ENCODE measurements around the gene HOXC9. TPM values are rescaled to one million over a fixed set of nuclear protein-coding genes. Genes with fewer than 3 reads are reported as not detected.
A peak's percentile ranks its signal among the peaks of the same experiment; 100 is the strongest.

The HOXC9 gene
- total and polyA plus RNA-seq, 3 experiments from 2014 or later = not detected

DNA sequence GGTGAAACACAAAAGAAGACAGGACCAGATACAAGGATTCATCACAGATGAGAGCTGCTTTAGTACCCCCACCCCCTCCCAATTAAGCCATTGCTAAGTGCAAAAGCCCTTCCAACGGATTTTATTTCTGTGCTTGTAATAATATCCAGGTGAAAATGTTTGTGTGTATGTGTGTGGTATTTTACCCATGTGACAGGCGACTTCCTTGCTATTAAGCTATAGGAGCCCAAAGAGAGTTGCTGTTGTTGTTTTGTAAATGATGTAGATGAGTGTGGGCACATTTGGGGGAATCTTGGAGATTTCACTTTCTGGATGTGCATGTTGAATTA is 50.5 kb downstream of the HOXC9 start:
- POLR2A ChIA-PET = no interaction called here
- no peak for DNase-seq
- Mint-ChIP-seq H3K4me1 (peaks cover 32 to 67% (median 42%) of the 10 kb centered on the region in 3 donors), H3K4me3 (peak overlapping the region in 5 of 7 donors; percentile 29 to 61 (median 44)), H3K36me3 (peaks cover 0 to 6% (median 0%) of the 10 kb centered on the region in 3 donors), H3K27me3 (peaks cover 58 to 91% of the 10 kb centered on the region in 2 donors), H3K9me3 (no peaks in the 10 kb centered on the region), H3K27ac (peak overlapping the region in 2 of 8 donors; percentile 1 to 64)
- peaks cover 83% of the 10 kb centered on the region for H3K27me3 ChIP-seq (ENCODE audit: insufficient read depth, low read length, poor library complexity, severe bottlenecking)
- H3K9me3 ChIP-seq (ENCODE audit: low read length) = no peaks in the 10 kb centered on the region
- no peak overlapping the region for H3K27ac ChIP-seq (ENCODE audit: low read depth, low read length)
- H3K4me3 ChIP-seq (ENCODE audit: low read length) = no peak overlapping the region
- no peaks in the 10 kb centered on the region for H3K36me3 ChIP-seq (ENCODE audit: insufficient read depth, low read length)
- CTCF ChIA-PET = interaction anchor here (1.0 to 1.3 kb wide), 2 partner anchors 151 to 154 kb away, joined by 3 read pairs; no protein-coding TSS in a partner anchor
- peaks cover 54% of the 10 kb centered on the region for H3K4me1 ChIP-seq (ENCODE audit: insufficient read depth, low read length)

- no peak for DNase-seq
- H3K36me3 Mint-ChIP-seq = peaks cover 0 to 9% (median 0%) of the 10 kb centered on the region in 3 donors
- ChIA-PET CTCF (interaction anchor here (1.0 to 1.3 kb wide), 2 partner anchors 150 to 153 kb away, joined by 3 read pairs; no protein-coding TSS in a partner anchor), POLR2A (no interaction called here)
- no peaks in the 10 kb centered on the region for H3K36me3 ChIP-seq (ENCODE audit: insufficient read depth, low read length)
- H3K9me3 ChIP-seq (ENCODE audit: low read length) = no peaks in the 10 kb centered on the region
- H3K4me3 Mint-ChIP-seq = peak overlapping the region in 3 of 7 donors; percentile 5 to 44 (median 41)
- peaks cover 76% of the 10 kb centered on the region for H3K27me3 ChIP-seq (ENCODE audit: insufficient read depth, low read length, poor library complexity, severe bottlenecking)
- H3K9me3 Mint-ChIP-seq = no peaks in the 10 kb centered on the region
- peaks cover 32 to 67% (median 50%) of the 10 kb centered on the region in 3 donors for H3K4me1 Mint-ChIP-seq
- H3K27ac Mint-ChIP-seq = peak overlapping the region in 4 of 8 donors; percentile 28 to 47 (median 43)
- no peak overlapping the region for H3K4me3 ChIP-seq (ENCODE audit: low read length)
- peaks cover 54% of the 10 kb centered on the region for H3K4me1 ChIP-seq (ENCODE audit: insufficient read depth, low read length)
- H3K27me3 Mint-ChIP-seq = peaks cover 50 to 90% of the 10 kb centered on the region in 2 donors
- no peak overlapping the region for H3K27ac ChIP-seq (ENCODE audit: low read depth, low read length)
Observed at GRCh38 chr12:54051026-54051842, 51.3 kb downstream of the HOXC9 start.

DNA sequence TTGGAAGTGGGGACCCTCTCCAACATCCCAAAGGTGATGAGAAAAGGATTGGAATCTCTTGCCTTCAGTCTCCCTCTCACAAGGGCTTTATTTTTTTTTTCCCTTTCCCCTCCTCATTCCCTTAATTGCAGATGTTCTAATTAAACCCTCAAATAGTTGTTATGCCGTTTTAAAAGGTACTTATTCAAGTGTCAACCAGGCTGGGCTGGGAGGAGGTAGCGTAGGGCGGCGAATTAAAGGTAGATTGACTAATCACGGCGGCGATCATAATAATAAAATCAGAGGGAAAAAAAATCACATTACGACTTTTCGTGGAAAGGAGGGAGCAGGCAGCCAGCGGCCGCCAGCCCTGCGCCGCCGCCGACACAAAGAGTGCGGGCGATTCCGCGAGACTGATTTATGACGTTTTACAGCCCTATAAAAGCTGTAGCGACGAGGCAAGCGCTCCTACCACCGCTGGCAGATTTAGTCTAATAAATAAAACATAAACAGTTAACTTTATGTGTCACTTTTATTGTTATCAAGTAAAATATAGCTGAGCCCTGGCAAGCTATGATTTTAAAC is 52.0 kb downstream of the HOXC9 start:
- peaks cover 44 to 87% of the 10 kb centered on the region in 2 donors for H3K27me3 Mint-ChIP-seq
- POLR2A ChIA-PET = no interaction called here
- peaks cover 0 to 9% (median 0%) of the 10 kb centered on the region in 3 donors for H3K36me3 Mint-ChIP-seq
- Histone ChIP-seq H3K9me3 (ENCODE audit: low read length) (no peaks in the 10 kb centered on the region), H3K36me3 (ENCODE audit: insufficient read depth, low read length) (no peaks in the 10 kb centered on the region), H3K27ac (ENCODE audit: low read depth, low read length) (no peak overlapping the region), H3K27me3 (ENCODE audit: insufficient read depth, low read length, poor library complexity, severe bottlenecking) (peaks cover 68% of the 10 kb centered on the region), H3K4me1 (ENCODE audit: insufficient read depth, low read length) (peaks cover 48% of the 10 kb centered on the region), H3K4me3 (ENCODE audit: low read length) (no peak overlapping the region)
- peak overlapping the region; percentile 4 to 96 (median 88) for H3K4me3 Mint-ChIP-seq
- H3K9me3 Mint-ChIP-seq = no peaks in the 10 kb centered on the region
- DNase-seq = no peak
- peaks cover 30 to 60% (median 48%) of the 10 kb centered on the region in 3 donors for H3K4me1 Mint-ChIP-seq
- peak overlapping the region in 5 of 8 donors; percentile 6 to 84 (median 82) for H3K27ac Mint-ChIP-seq
- CTCF ChIA-PET = interaction anchor here (1.0 to 3.5 kb wide), 5 partner anchors 16 to 149 kb away, joined by 3 to 19 read pairs (median 4); partner anchors contain the start of gene HOXC5

DNA sequence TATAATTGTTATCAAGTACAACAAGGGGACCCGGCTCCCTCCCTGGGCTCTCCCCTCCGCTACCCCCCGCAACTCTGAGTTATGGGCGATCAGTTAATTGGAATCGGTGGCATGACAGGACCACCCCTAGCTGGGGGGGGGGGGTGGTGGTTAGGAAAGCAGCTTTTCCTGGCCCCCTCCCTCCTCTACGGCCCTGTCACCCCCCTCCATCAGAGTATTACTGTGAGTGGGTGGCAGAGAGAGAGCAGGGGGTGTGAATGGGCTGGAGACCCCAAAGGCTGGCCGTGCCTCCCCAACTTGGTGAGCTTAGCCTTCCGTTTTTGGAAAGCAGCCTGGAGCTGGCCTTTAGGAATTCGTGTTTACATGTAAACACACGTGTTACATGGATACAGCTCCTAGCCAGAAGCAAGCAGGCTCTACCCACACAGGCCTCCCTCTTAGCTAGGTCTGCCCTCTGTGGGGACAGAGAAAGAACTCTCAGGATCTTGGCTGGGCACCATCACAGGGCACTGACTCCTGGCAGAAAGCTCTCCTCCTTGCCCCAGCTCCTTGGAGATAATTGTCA is 52.6 kb downstream of the HOXC9 start:
- H3K4me3 ChIP-seq (ENCODE audit: low read length) = peak overlapping the region; percentile 78
- Mint-ChIP-seq H3K9me3 (no peaks in the 10 kb centered on the region), H3K27me3 (peaks cover 39 to 87% of the 10 kb centered on the region in 2 donors), H3K36me3 (peaks cover 0 to 9% (median 0%) of the 10 kb centered on the region in 3 donors), H3K4me1 (peaks cover 28 to 54% (median 43%) of the 10 kb centered on the region in 3 donors), H3K27ac (peak overlapping the region; percentile 76 to 100 (median 90)), H3K4me3 (peak overlapping the region; percentile 88 to 96 (median 92))
- DNase-seq = no peak
- peaks cover 63% of the 10 kb centered on the region for H3K27me3 ChIP-seq (ENCODE audit: insufficient read depth, low read length, poor library complexity, severe bottlenecking)
- peak overlapping the region; percentile 81 for H3K27ac ChIP-seq (ENCODE audit: low read depth, low read length)
- H3K36me3 ChIP-seq (ENCODE audit: insufficient read depth, low read length) = no peaks in the 10 kb centered on the region
- ChIA-PET CTCF (interaction anchor here (1.0 to 3.5 kb wide), 8 partner anchors 17 to 163 kb away, joined by 3 to 19 read pairs (median 4); partner anchors contain the start of gene HOXC5), POLR2A (interaction anchor here (0.5 to 1.1 kb wide), 2 partner anchors 10 to 30 kb away, joined by 3 read pairs; no protein-coding TSS in a partner anchor)
- peaks cover 43% of the 10 kb centered on the region for H3K4me1 ChIP-seq (ENCODE audit: insufficient read depth, low read length)
- H3K9me3 ChIP-seq (ENCODE audit: low read length) = no peaks in the 10 kb centered on the region

Other genes starting within 250 kb of the HOXC9 start
- not detected for gene CISTR, start 248.2 kb upstream of the HOXC9 start, total RNA-seq
- not detected for gene CISTR, start 248.2 kb upstream of the HOXC9 start, polyA plus RNA-seq
- not detected for gene HOXC13, start 61.3 kb upstream of the HOXC9 start, total RNA-seq
- gene HOXC13, start 61.3 kb upstream of the HOXC9 start, polyA plus RNA-seq = not detected
- gene HOXC12, start 45.3 kb upstream of the HOXC9 start, total RNA-seq = not detected
- not detected for gene HOXC12, start 45.3 kb upstream of the HOXC9 start, polyA plus RNA-seq
- gene HOXC11, start 27.0 kb upstream of the HOXC9 start, total RNA-seq = not detected
- not detected for gene HOXC11, start 27.0 kb upstream of the HOXC9 start, polyA plus RNA-seq
- not detected for gene HOTAIR, start 25.2 kb upstream of the HOXC9 start, total RNA-seq
- not detected for gene HOTAIR, start 25.2 kb upstream of the HOXC9 start, polyA plus RNA-seq
- gene HOXC10, start 15.0 kb upstream of the HOXC9 start, total RNA-seq = not detected
- gene HOXC10, start 15.0 kb upstream of the HOXC9 start, polyA plus RNA-seq = not detected
- not detected for gene HOXC8, start 8.8 kb downstream of the HOXC9 start, total RNA-seq
- not detected for gene HOXC8, start 8.8 kb downstream of the HOXC9 start, polyA plus RNA-seq
- not detected for gene HOXC6, start 28.3 kb downstream of the HOXC9 start, total RNA-seq
- not detected for gene HOXC6, start 28.3 kb downstream of the HOXC9 start, polyA plus RNA-seq
- not detected for gene HOXC5, start 32.9 kb downstream of the HOXC9 start, total RNA-seq
- gene HOXC5, start 32.9 kb downstream of the HOXC9 start, polyA plus RNA-seq = not detected
- gene HOXC4, start 53.7 kb downstream of the HOXC9 start, total RNA-seq = 1 to 10 TPM; 1.3 to 1.4 TPM
- 0.37 TPM for gene HOXC4, start 53.7 kb downstream of the HOXC9 start, polyA plus RNA-seq
- 10 to 100 TPM; 23.3 to 25.2 TPM for gene SMUG1, start 188.8 kb downstream of the HOXC9 start, total RNA-seq
- gene SMUG1, start 188.8 kb downstream of the HOXC9 start, polyA plus RNA-seq = 24.1 TPM

Measured in CD8-positive, alpha-beta memory T cell (primary cell).